Measurements from ENCODE around the gene ZNF778.

- TF ChIP-seq CTCF (IDR thresholded peaks at IDR 0.05): no peak
- no peak for TF ChIP-seq POLR2A (IDR thresholded peaks at IDR 0.05)
Observed at GRCh38 chr16:89285381-89285780, 67.9 kb downstream of the ZNF778 start.
